Tibial artery (tissue), 4 donors: ENCODE results near the gene MED22.
"Not testable (repeated sequence)": the region's sequence is repeated elsewhere in the genome, so short reads cannot be mapped to it uniquely, and the experiment has no call there.

Experiments
- DNase-seq, 2 donors: peaks; one replicate each; pipeline ENCODE4 v3.0.0-alpha.2; 2019
- H3K27ac ChIP-seq, 2 donors: fragments of 200-600 bp; sonication (generic) in 1 of 2; 1 replicate in 1 of 2; 2 replicates in 1 of 2; pipeline ENCODE4 v1.5.1; 2018 to 2019; ENCODE audit warnings: mild to moderate bottlenecking in 1 of 2
- H3K27me3 ChIP-seq, 2 donors: fragments of 200-600 bp; sonication (generic) in 1 of 2; one replicate each; pipeline versions ENCODE4 v1.5.1 to v1.6.0; 2016 to 2019
- H3K36me3 ChIP-seq, 3 donors: fragments of 200-600 bp; sonication (generic) in 2 of 3; one replicate each; pipeline ENCODE4 v1.5.1; 2016 to 2019; ENCODE audit warnings: mild to moderate bottlenecking in 2 of 3
- H3K4me1 ChIP-seq, 4 donors: fragments of 200-600 bp; sonication (generic) in 2 of 4; 1 replicate in 3 of 4; 2 replicates in 1 of 4; pipeline ENCODE4 v1.5.1; 2016 to 2019
- H3K4me3 ChIP-seq, 2 donors: fragments of 200-600 bp; sonication (generic) in 1 of 2; 1 replicate in 1 of 2; 2 replicates in 1 of 2; pipeline ENCODE4 v1.5.1; 2018 to 2019; ENCODE audit warnings: mild to moderate bottlenecking in 2 of 2
- H3K9me3 ChIP-seq, 3 donors: fragments of 200-600 bp; sonication (generic) in 1 of 3; one replicate each; pipeline ENCODE4 v1.5.1; 2016 to 2019
- CTCF ChIP-seq, 2 experiments: fragments of 200-600 bp in 1 of 2; fragments of 450-650 bp in 1 of 2; IDR thresholded peaks; one replicate each; pipeline ENCODE4 v1.5.1; 2017 to 2019; ENCODE audit warnings: antibody characterized with exemption in 2 of 2, mild to moderate bottlenecking in 1 of 2, moderate library complexity in 1 of 2
- intact Hi-C: fragments of 100-400 bp; cut with DNase I; formaldehyde crosslinking; loops from one replicate; pipeline ENCODE4 v1.15.0; 2023; ENCODE audit warnings: low total_unique reads

Gene MED22

GRCh38 chr9:133335924-133336811 is 11.8 kb downstream of the MED22 start, which contains the start of gene SURF6:
TSS of gene SURF6 (minus strand) at chr9:133336188. CDS start at chr9:133336132, 56 bp downstream.
- intact Hi-C loops = loop anchor here (10.0 kb wide), 2 partner anchors 149 to 311 kb away; no protein-coding TSS in a partner anchor
- Histone ChIP-seq H3K27me3 (no peaks in the 10 kb centered on the region), H3K27ac (peak within 1 kb of the TSS; percentile 71 to 73), H3K9me3 (no peaks in the 10 kb centered on the region), H3K36me3 (peaks cover 39 to 63% (median 50%) of the 10 kb centered on the region in 3 donors), H3K4me3 (peak within 1 kb of the TSS; percentile 87 to 95), H3K4me1 (peaks cover 0 to 32% (median 24%) of the 10 kb centered on the region in 4 donors)
- DNase-seq = peak; percentile 85 to 93
- TF ChIP-seq CTCF (IDR thresholded peaks at IDR 0.05) = no peak

- Histone ChIP-seq H3K4me1 (peaks cover 0 to 32% (median 24%) of the 10 kb centered on the region in 4 donors), H3K36me3 (peaks cover 40 to 63% (median 43%) of the 10 kb centered on the region in 3 donors), H3K4me3 (peak overlapping the region; percentile 87 to 95)
- peak in 1 of 2 donors; percentile 37 for DNase-seq
- intact Hi-C loops = loop anchor here (10.0 kb wide), 2 partner anchors 150 to 310 kb away; no protein-coding TSS in a partner anchor
- H3K27ac ChIP-seq, H3K27me3 ChIP-seq, H3K9me3 ChIP-seq: not testable (repeated sequence)
Observed at GRCh38 chr9:133334888-133335287, 13.0 kb downstream of the MED22 start.

- Histone ChIP-seq H3K4me1 (peaks cover 0 to 32% (median 24%) of the 10 kb centered on the region in 4 donors), H3K27ac (no peak overlapping the region), H3K4me3 (no peak overlapping the region), H3K9me3 (no peaks in the 10 kb centered on the region), H3K36me3 (peaks cover 36 to 57% (median 40%) of the 10 kb centered on the region in 3 donors), H3K27me3 (no peaks in the 10 kb centered on the region)
- intact Hi-C loops = loop anchor here (10.0 kb wide), 2 partner anchors 151 to 309 kb away; no protein-coding TSS in a partner anchor
- no peak for TF ChIP-seq CTCF (IDR thresholded peaks at IDR 0.05)
- DNase-seq = no peak
Observed at GRCh38 chr9:133334161-133334560, 13.8 kb downstream of the MED22 start.

- Histone ChIP-seq H3K4me1 (peaks cover 0 to 32% (median 24%) of the 10 kb centered on the region in 4 donors), H3K4me3 (no peak overlapping the region), H3K27ac (no peak overlapping the region), H3K36me3 (peaks cover 36 to 51% (median 40%) of the 10 kb centered on the region in 3 donors), H3K27me3 (no peaks in the 10 kb centered on the region), H3K9me3 (no peaks in the 10 kb centered on the region)
- DNase-seq = peak in 1 of 2 donors; percentile 35
- no peak for TF ChIP-seq CTCF (IDR thresholded peaks at IDR 0.05)
- intact Hi-C loops = loop anchor here (10.0 kb wide), 2 partner anchors 151 to 309 kb away; no protein-coding TSS in a partner anchor
Observed at GRCh38 chr9:133333566-133333965, 14.4 kb downstream of the MED22 start.

- intact Hi-C loops = loop anchor here (10.0 kb wide), 2 partner anchors 152 to 308 kb away; no protein-coding TSS in a partner anchor
- H3K36me3 ChIP-seq = peaks cover 36 to 50% (median 40%) of the 10 kb centered on the region in 3 donors
- peaks cover 0 to 32% (median 24%) of the 10 kb centered on the region in 4 donors for H3K4me1 ChIP-seq
- peak in 1 of 2 donors; percentile 41 for DNase-seq
- H3K27me3 ChIP-seq = no peaks in the 10 kb centered on the region
- H3K4me3 ChIP-seq = no peak overlapping the region
- H3K9me3 ChIP-seq = no peaks in the 10 kb centered on the region
- no peak for TF ChIP-seq CTCF (IDR thresholded peaks at IDR 0.05)
- H3K27ac ChIP-seq = no peak overlapping the region
Observed at GRCh38 chr9:133333011-133333410, 14.9 kb downstream of the MED22 start.

GRCh38 chr9:133332381-133332730 is 15.6 kb downstream of the MED22 start:
- TF ChIP-seq CTCF (IDR thresholded peaks at IDR 0.05) = no peak
- H3K36me3 ChIP-seq = peaks cover 36 to 50% (median 40%) of the 10 kb centered on the region in 3 donors

More at GRCh38 chr9:133332381-133332730, 15.6 kb downstream of the MED22 start:
- intact Hi-C loops = loop anchor here (10.0 kb wide), 2 partner anchors 152 to 308 kb away; no protein-coding TSS in a partner anchor
- H3K27me3 ChIP-seq = no peaks in the 10 kb centered on the region
- H3K4me3 ChIP-seq = no peak overlapping the region
- H3K27ac ChIP-seq = no peak overlapping the region
- no peaks in the 10 kb centered on the region for H3K9me3 ChIP-seq
- peak in 1 of 2 donors; percentile 62 for DNase-seq
- peaks cover 0 to 32% (median 24%) of the 10 kb centered on the region in 4 donors for H3K4me1 ChIP-seq
